ENCODE data around the gene ABCG2.
"Not testable (repeated sequence)": the region's sequence is repeated elsewhere in the genome, so short reads cannot be mapped to it uniquely, and the experiment has no call there.

Gene ABCG2

GRCh38 chr4:88115587-88115986 is 42.9 kb downstream of the ABCG2 start:
- DNase-seq (ENCODE audit: low read depth in 2 of 3, low spot score in 1 of 3): no peak

DNA sequence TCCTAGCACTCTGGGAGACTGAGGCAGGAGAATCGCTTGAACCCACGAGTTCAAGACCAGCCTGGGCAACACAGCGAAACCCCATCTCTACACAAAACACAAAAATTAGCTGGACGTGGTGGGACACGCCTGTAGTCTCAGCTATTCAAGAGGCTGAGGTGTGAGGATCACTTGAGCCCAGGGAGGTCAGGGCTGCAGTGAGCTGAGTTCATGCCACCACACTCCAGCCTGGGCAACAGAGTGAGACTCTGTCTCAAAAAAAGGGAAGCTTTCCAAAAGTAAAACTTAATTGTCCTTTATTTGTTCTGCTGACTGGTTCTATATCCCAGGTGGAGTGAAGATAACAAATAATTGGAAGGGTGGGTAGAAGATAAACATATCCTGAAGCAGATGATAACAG is 45.6 kb downstream of the ABCG2 start:
- DNase-seq (ENCODE audit: low read depth in 2 of 3, low spot score in 1 of 3): no peak

DNA sequence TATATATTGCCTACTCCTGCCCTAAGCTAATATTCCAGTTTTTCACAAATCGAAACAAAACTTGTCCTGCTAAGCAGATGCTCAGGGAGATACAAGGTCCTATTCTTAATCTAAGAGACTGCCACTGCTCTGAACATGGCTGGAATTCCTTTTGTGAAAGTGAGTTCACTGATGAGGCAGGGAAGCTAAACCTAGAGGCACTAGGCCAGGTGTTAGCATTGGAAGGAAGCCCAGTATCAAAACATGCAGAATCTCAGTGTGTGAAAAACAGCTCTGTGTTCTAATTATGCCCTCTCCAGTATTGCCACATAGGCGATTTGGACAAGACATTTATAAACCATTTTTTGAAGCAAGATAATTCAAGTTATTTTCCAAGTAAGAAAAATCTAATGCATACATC is 47.6 kb downstream of the ABCG2 start:
- no peak for DNase-seq (ENCODE audit: low read depth in 2 of 3, low spot score in 1 of 3)

- no peak for DNase-seq (ENCODE audit: low read depth in 2 of 3, low spot score in 1 of 3)
These were observed 49.1 kb downstream of the ABCG2 start for GRCh38 chr4:88109123-88109881.

GRCh38 chr4:88108747-88109122 is 49.7 kb downstream of the ABCG2 start:
- no peak for DNase-seq (ENCODE audit: low read depth in 2 of 3, low spot score in 1 of 3)

GRCh38 chr4:88108108-88108465 is 50.4 kb downstream of the ABCG2 start:
- DNase-seq (ENCODE audit: low read depth in 2 of 3, low spot score in 1 of 3): not testable (repeated sequence)

DNA sequence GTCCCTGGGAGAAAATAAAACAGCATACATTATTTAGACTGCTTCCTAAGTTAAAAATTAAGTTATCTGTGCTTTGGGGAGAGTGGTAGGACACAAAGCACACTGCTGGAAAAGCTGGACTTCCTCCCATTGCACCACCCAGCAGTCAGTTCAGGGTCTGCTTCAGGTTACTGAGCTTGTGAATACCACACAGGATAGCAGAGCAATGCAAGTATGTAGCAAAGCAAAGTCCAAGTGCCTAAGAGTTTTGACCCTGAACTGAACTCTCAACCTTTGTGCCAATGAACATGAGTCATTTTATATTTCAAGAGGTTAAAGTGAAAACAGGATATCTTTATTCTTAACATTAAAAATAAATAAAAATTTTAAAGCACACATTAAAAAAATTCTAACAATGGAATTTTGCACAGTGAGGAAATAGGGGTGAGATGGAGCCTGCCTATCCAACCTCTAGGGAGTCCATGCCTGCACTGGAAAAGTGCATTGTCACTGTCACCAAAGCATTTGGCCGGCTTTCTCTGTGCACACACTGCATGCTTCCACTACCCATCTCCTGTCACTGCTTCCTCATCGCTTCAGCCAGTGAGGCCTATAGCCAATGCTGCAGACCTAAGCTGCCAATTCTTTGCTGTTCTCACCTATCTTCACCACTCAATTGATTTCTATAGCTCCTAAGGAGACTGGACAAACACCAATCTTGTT is 50.9 kb downstream of the ABCG2 start:
- no peak for DNase-seq (ENCODE audit: low read depth in 2 of 3, low spot score in 1 of 3)

DNA sequence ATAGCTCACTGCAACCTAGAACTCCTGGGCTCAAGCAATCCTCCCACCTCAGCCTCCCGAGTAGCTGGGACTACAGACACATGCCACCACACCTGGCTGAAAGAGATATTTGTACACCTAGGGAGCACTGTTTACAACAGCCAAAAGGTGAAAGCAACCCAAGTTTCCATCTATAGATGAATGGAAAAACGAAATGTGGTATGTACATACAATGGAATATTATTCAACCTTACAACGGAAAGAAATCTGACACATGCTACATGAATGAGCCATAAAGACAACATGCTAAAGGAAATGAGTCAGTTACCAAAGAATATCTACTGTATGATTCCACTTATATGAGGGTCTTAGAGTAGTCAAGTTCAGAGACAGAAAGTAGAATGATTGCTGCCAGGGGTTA is 52.2 kb downstream of the ABCG2 start:
- no peak for DNase-seq (ENCODE audit: low read depth in 2 of 3, low spot score in 1 of 3)

GRCh38 chr4:88104902-88105610 is 53.4 kb downstream of the ABCG2 start:
- no peak for DNase-seq (ENCODE audit: low read depth in 2 of 3, low spot score in 1 of 3)

DNA sequence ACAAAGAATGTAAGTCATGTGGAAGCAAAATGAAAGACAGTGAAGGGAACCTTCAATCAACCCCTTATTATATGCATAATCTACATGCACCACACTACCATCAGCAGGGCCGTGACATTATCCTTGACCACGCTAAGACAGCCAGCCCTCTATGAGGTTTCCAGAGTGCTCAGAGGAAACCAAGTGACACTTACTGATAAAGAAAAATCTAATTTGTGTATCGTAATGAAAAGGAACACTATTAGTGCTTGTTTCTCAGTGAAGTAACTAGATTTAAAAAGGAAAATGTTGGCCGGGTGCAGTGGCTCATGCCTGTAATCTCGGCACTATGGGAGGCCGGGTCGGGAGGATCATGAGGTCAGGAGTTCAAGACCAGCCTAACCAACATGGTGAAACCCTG is 56.4 kb downstream of the ABCG2 start:
- DNase-seq (ENCODE audit: low read depth in 2 of 3, low spot score in 1 of 3): no peak

- DNase-seq (ENCODE audit: low read depth in 2 of 3, low spot score in 1 of 3): no peak
These were observed 57.3 kb downstream of the ABCG2 start for GRCh38 chr4:88101165-88101564.

- DNase-seq (ENCODE audit: low read depth in 2 of 3, low spot score in 1 of 3): no peak
These were observed 59.3 kb downstream of the ABCG2 start for GRCh38 chr4:88098993-88099752.

GRCh38 chr4:88097781-88098180 is 60.7 kb downstream of the ABCG2 start:
- DNase-seq (ENCODE audit: low read depth in 2 of 3, low spot score in 1 of 3): no peak

DNA sequence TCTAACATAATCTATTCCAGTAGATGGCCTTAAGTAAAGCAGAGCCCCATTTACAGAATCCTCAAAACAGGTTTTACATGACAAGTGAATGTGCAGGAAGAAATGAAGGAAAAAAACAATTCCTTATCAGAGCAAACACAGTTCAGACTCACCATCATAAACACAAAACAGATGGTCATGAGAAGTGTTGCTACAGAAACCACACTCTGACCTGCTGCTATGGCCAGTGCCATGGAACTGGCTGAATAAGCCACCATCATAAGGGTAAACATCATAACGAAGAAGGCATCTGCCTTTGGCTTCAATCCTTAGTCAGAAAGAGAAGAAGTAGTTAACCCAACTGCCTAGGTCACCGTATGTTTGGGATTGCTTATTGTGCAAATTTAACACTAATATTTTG is 61.1 kb downstream of the ABCG2 start:
- DNase-seq (ENCODE audit: low read depth in 2 of 3, low spot score in 1 of 3): no peak

GRCh38 chr4:88093874-88094273 is 64.6 kb downstream of the ABCG2 start:
- DNase-seq (ENCODE audit: low read depth in 2 of 3, low spot score in 1 of 3): no peak

DNA sequence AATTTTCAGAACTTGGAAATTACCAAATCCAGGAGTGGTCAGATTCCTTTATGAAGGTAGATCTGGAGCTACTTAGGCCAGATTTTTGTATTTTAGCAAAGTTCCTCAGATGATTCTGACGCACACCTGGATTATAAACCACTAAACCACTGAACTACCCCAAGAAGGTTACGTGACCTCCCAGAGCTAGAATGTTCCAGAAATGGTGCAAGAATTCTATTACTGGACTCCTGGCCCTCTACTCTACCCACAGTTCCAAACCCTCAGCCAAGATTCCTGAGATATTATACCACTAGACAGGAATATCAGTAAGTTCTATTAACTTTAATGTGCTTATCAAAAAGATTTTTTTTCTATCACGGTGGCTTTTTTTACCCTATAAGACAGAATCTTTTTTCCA is 67.1 kb downstream of the ABCG2 start:
- DNase-seq (ENCODE audit: low read depth in 2 of 3, low spot score in 1 of 3): no peak

- no peak for DNase-seq (ENCODE audit: low read depth in 2 of 3, low spot score in 1 of 3)
These were observed 67.5 kb downstream of the ABCG2 start for GRCh38 chr4:88090898-88091297.

DNA sequence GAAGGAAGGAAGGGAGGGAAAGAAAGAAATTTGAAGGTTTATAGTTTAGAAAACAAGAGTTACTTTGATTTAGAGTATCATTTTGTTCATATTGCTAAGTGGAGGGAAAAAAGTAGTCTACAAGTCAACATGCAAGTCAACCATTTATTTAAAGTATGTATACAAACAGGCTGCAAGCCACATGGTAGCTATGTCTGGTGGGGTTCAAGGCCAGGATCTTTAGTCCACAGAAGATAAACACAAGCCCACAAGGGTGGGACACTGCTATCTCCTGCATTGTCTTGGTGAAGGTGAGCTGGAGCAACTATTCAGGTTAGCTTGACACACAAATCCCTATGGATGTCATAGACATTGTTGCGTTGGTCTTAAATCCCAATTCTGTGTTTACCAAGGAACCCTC is 71.4 kb downstream of the ABCG2 start:
- no peak for DNase-seq (ENCODE audit: low read depth in 2 of 3, low spot score in 1 of 3)

GRCh38 chr4:88080626-88081025 is 77.8 kb downstream of the ABCG2 start:
- no peak for DNase-seq (ENCODE audit: low read depth in 2 of 3, low spot score in 1 of 3)

GRCh38 chr4:88078579-88078978 is 79.9 kb downstream of the ABCG2 start:
- DNase-seq (ENCODE audit: low read depth in 2 of 3, low spot score in 1 of 3): no peak

DNA sequence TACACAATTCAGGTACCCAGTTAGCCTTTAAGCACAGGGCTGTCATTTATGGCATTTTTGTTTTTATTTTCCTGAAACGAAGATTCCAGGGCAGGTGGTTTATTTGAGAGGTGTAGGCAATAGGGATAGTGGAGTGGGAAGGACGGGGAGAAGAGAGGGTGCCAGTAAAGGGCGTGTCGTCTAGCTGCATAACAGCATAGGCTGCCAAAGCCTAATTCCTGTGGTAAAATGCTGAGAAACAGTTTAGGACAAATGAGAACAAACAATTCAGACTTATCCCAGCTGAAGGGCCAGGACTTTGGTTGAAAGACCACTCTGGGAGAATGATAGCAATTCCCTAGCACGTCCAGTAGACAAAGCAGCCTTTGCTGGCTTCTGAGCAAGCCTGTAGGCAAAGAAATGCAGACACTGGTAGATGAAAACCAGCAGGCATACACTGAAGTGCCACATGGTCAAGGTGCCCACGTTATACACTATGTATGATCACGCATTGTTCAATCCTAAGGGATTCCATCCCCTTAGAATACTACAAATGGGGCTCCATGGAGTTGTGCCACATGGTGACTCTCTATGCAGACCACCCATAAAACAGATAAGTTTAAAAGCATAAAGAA is 80.4 kb downstream of the ABCG2 start:
- DNase-seq (ENCODE audit: low read depth in 2 of 3, low spot score in 1 of 3): no peak
